Measurements from ENCODE around the gene BNC1. TPM values are rescaled to one million over a fixed set of nuclear protein-coding genes. Genes with fewer than 3 reads are reported as not detected.

The BNC1 gene
- total RNA-seq, 2 donors from 2014 or later, result 0.49 to 1.2 TPM

DNA sequence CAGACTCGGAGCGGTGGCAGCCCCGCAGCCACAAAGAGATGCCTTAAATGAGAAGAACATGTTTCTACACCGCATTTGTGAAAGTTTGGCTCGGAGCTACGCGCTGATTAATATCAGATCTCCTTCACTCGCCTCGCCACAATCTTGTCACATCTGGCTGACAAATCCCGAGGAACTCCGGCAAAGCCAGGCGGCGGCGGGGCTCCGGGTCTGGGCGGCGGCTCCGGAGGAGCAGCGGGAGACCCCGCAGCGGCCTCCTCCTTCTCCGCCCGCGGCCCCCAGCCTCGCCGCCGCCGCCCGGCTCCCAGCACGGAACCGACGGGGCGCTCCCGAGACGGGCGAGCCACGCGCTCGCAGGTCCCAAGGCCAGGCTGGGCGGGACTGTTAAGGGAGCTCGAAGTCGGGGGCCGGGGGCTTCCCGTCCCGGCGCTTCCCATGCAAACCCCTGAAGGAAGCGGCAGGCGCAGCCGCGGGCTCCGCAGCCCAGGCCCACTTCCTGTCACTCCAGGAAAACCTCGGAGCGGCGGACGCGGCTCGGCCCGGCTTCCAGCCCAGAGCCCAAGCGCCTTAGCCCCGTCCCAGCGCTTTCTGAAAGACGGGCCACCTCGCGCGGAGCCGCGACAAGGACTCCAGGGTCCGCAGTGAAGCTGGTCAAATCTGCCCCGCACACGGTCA, 1.2 kb downstream of the BNC1 start:
- peaks cover 18% of the 10 kb centered on the region for H3K27me3 ChIP-seq (replicated peaks; ENCODE audit: insufficient read depth)
- DNase-seq (ENCODE audit: low spot score) (no peak), ATAC-seq (ENCODE audit: insufficient number of reproducible peaks, low FRiP score, low read depth) (no peak)
- peaks cover 7 to 9% of the 10 kb centered on the region in 2 donors for H3K4me1 ChIP-seq (ENCODE audit: control insufficient read depth in 1 of 2, low read depth in 2 of 2)
- peak overlapping the region; percentile 67 for H3K4me3 ChIP-seq
- no peaks in the 10 kb centered on the region for H3K36me3 ChIP-seq
- H3K9me3 ChIP-seq, result no peaks in the 10 kb centered on the region
- TF ChIP-seq, protein P1, sequence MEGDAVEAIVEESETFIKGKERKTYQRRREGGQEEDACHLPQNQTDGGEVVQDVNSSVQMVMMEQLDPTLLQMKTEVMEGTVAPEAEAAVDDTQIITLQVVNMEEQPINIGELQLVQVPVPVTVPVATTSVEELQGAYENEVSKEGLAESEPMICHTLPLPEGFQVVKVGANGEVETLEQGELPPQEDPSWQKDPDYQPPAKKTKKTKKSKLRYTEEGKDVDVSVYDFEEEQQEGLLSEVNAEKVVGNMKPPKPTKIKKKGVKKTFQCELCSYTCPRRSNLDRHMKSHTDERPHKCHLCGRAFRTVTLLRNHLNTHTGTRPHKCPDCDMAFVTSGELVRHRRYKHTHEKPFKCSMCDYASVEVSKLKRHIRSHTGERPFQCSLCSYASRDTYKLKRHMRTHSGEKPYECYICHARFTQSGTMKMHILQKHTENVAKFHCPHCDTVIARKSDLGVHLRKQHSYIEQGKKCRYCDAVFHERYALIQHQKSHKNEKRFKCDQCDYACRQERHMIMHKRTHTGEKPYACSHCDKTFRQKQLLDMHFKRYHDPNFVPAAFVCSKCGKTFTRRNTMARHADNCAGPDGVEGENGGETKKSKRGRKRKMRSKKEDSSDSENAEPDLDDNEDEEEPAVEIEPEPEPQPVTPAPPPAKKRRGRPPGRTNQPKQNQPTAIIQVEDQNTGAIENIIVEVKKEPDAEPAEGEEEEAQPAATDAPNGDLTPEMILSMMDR (IDR thresholded peaks at IDR 0.05), result no peak
- H3K27ac ChIP-seq, result no peak overlapping the region

DNA sequence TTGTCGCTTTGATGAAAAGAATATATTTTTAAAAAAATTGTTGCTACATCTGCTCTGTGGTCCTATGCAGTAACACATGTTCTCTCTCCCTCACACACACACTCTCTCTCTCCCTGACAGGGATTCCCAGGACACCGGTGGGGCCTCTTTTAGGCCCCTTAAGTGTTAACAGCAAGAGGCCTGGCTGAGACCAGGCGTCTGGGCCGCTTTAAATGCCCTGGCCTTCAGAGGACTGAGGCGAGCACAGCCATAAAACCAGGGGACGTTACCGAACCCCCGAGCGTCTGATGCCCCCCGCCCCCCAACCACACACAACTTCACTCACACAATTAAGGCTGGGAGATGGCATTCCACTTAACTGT, 1.7 kb downstream of the BNC1 start:
- no peaks in the 10 kb centered on the region for H3K9me3 ChIP-seq
- no peak for DNase-seq (ENCODE audit: low spot score)
- ATAC-seq (ENCODE audit: insufficient number of reproducible peaks, low FRiP score, low read depth), result no peak
- H3K36me3 ChIP-seq, result no peaks in the 10 kb centered on the region
- TF ChIP-seq, protein P1 (IDR thresholded peaks at IDR 0.05), result no peak
- H3K27ac ChIP-seq, result no peak overlapping the region
- peak overlapping the region; percentile 67 for H3K4me3 ChIP-seq
- H3K4me1 ChIP-seq (ENCODE audit: control insufficient read depth in 1 of 2, low read depth in 2 of 2), result peaks cover 7 to 9% of the 10 kb centered on the region in 2 donors
- H3K27me3 ChIP-seq (replicated peaks; ENCODE audit: insufficient read depth), result peaks cover 18% of the 10 kb centered on the region

DNA sequence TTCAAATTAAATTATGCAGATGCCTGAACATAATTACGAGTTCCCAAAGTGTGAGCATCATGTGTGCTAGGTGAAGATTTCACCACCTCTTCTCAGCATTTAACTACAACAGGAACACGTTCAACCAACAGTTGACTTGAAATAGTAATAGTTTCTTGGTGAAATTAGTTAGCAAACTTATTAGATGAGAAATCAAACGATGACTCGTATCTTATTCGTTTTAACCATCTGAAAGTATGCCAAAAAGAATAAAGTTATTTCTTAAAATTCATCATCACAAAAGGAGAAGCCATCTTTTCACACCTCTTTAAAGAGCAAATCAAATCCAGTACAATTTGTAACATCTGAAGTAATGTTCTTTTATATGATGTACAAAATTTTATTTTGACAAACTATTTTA, 2.3 kb downstream of the BNC1 start:
- ATAC-seq (ENCODE audit: insufficient number of reproducible peaks, low FRiP score, low read depth) (no peak), DNase-seq (ENCODE audit: low spot score) (no peak)
- Histone ChIP-seq H3K4me3 (no peak overlapping the region), H3K36me3 (no peaks in the 10 kb centered on the region), H3K4me1 (ENCODE audit: control insufficient read depth in 1 of 2, low read depth in 2 of 2) (peaks cover 7 to 9% of the 10 kb centered on the region in 2 donors), H3K9me3 (no peaks in the 10 kb centered on the region), H3K27me3 (replicated peaks; ENCODE audit: insufficient read depth) (peaks cover 18% of the 10 kb centered on the region), H3K27ac (no peak overlapping the region)
- TF ChIP-seq, protein P1 (IDR thresholded peaks at IDR 0.05), result no peak

DNA sequence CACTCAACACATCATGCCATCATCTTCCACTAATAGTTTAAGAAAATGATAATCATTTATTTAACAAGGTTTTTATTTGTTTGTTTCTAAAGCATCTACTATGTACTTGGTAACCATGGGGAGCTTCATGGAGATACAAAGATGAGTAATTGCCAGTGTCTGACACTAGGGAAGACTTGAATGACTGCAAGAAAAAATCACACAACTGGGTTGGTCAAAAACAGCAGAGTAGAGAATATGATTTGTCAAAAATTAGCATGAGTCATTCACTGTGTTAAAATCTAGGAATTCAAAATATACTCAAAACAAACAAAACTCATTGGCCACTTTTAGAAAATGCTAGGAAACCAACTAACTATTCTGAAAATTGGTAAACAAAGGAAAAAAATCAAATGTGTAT, 6.3 kb downstream of the BNC1 start:
- H3K27ac ChIP-seq, result no peak overlapping the region
- ATAC-seq (ENCODE audit: insufficient number of reproducible peaks, low FRiP score, low read depth), result no peak
- H3K4me1 ChIP-seq (ENCODE audit: control insufficient read depth in 1 of 2, low read depth in 2 of 2), result peaks cover 0 to 4% of the 10 kb centered on the region in 2 donors
- no peak for DNase-seq (ENCODE audit: low spot score)
- TF ChIP-seq, protein P1 (IDR thresholded peaks at IDR 0.05), result no peak
- H3K9me3 ChIP-seq, result no peaks in the 10 kb centered on the region
- no peaks in the 10 kb centered on the region for H3K36me3 ChIP-seq
- H3K27me3 ChIP-seq (replicated peaks; ENCODE audit: insufficient read depth), result peaks cover 8% of the 10 kb centered on the region
- no peak overlapping the region for H3K4me3 ChIP-seq

DNA sequence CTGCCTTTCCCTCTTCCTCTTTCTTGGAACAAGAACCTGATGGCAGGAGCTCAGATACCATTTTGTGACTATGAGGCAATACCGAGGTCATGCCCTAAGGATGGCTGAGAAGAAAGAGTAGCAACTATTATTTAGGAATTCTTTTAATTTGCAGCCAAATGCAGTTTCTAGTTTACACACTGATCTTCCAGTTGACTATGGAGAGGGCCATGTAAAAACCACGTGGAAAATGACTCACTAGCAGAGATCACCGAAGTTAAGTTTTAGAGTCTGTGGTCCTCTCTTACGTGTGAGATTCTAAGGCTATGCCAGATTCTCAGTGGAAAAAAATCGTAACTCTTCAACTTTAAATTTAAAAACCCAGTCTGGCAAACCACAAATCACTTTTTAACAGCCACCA, 7.8 kb downstream of the BNC1 start:
- DNase-seq (ENCODE audit: low spot score), result no peak
- no peak overlapping the region for H3K4me3 ChIP-seq
- H3K36me3 ChIP-seq, result no peaks in the 10 kb centered on the region
- H3K9me3 ChIP-seq, result no peaks in the 10 kb centered on the region
- H3K27ac ChIP-seq, result no peak overlapping the region
- ATAC-seq (ENCODE audit: insufficient number of reproducible peaks, low FRiP score, low read depth), result no peak
- TF ChIP-seq, protein P1 (IDR thresholded peaks at IDR 0.05), result no peak
- no peaks in the 10 kb centered on the region for H3K4me1 ChIP-seq (ENCODE audit: control insufficient read depth in 1 of 2, low read depth in 2 of 2)
- no peaks in the 10 kb centered on the region for H3K27me3 ChIP-seq (replicated peaks; ENCODE audit: insufficient read depth)
